Suprapubic skin (tissue), 4 donors: ENCODE results near the gene KIF21B.

Experiments used
- EP300 ChIP-seq: sonication (generic); formaldehyde crosslinking; IDR thresholded peaks from one replicate; pipeline ENCODE4 v1.6.1; 2017; ENCODE audit warnings: antibody characterized with exemption
- POLR2A ChIP-seq, 2 donors: fragments of 450-650 bp; IDR thresholded peaks; one replicate each; pipeline ENCODE4 v1.6.1; 2017; ENCODE audit warnings: antibody characterized with exemption in 2 of 2, mild to moderate bottlenecking in 2 of 2, moderate library complexity in 2 of 2
- POLR2AphosphoS5 ChIP-seq, 3 donors: sonication (generic); formaldehyde crosslinking; IDR thresholded peaks; one replicate each; pipeline ENCODE4 v1.6.1; 2017; ENCODE audit warnings: antibody characterized with exemption in 3 of 3
- TF ChIP-seq, protein P1 (sequence below), 2 donors: fragments of 200-600 bp in 1 of 2; fragments of 450-650 bp in 1 of 2; sonication (generic) in 1 of 2; IDR thresholded peaks; one replicate each; pipeline ENCODE4 v1.5.1; 2016 to 2019; ENCODE audit warnings: antibody characterized with exemption in 2 of 2, mild to moderate bottlenecking in 1 of 2, moderate library complexity in 1 of 2

DNA sequence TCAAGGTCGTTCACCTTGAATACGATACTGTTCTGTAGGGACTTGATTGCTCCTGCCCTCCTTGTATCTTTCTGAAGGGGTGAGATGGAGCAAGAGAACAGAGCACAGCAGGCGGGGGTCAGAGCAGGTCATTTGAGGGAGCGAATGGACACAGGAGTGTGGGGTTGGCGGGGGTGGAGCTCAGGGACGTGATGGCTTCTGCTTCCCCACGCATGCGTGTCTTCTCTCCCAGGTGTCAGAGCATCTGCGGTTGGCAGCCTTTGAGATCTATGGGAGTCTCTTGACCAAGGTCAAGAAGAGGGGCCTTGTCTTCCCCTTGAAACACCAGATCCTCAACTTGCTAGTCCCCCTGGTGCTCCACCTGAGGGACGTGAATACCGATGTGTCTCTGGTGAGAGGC lies 64.9 kb downstream of the KIF21B start:
- TF ChIP-seq POLR2A (IDR thresholded peaks at IDR 0.05) = no peak
- TF ChIP-seq POLR2AphosphoS5 (IDR thresholded peaks at IDR 0.05) = no peak
- TF ChIP-seq, protein P1, sequence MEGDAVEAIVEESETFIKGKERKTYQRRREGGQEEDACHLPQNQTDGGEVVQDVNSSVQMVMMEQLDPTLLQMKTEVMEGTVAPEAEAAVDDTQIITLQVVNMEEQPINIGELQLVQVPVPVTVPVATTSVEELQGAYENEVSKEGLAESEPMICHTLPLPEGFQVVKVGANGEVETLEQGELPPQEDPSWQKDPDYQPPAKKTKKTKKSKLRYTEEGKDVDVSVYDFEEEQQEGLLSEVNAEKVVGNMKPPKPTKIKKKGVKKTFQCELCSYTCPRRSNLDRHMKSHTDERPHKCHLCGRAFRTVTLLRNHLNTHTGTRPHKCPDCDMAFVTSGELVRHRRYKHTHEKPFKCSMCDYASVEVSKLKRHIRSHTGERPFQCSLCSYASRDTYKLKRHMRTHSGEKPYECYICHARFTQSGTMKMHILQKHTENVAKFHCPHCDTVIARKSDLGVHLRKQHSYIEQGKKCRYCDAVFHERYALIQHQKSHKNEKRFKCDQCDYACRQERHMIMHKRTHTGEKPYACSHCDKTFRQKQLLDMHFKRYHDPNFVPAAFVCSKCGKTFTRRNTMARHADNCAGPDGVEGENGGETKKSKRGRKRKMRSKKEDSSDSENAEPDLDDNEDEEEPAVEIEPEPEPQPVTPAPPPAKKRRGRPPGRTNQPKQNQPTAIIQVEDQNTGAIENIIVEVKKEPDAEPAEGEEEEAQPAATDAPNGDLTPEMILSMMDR (IDR thresholded peaks at IDR 0.05) = no peak
- TF ChIP-seq EP300 = no peak
